ENCODE results near the gene LENEP. TPM values are rescaled to one million over a fixed set of nuclear protein-coding genes. Genes with fewer than 3 reads are reported as not detected.

The LENEP gene
- total RNA-seq, 1 experiment from 2014 or later: 0.42 TPM

DNA sequence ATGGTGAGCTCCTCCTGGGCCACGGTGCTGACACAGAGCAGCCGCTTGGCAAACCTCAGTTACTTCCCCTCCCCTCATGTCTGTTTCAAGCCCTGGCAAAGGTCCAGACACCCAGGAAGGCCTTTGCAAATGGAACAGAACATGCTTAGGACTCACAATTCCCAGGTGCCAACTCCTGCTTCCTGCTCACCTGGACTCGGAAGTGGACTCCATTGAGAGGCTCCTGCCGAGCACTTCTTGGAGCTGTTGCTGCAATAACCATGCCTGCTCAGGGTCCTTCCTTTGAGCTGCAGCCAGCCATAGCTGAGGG lies 29.5 kb downstream of the LENEP start (continued):
- TF ChIP-seq, protein P1, sequence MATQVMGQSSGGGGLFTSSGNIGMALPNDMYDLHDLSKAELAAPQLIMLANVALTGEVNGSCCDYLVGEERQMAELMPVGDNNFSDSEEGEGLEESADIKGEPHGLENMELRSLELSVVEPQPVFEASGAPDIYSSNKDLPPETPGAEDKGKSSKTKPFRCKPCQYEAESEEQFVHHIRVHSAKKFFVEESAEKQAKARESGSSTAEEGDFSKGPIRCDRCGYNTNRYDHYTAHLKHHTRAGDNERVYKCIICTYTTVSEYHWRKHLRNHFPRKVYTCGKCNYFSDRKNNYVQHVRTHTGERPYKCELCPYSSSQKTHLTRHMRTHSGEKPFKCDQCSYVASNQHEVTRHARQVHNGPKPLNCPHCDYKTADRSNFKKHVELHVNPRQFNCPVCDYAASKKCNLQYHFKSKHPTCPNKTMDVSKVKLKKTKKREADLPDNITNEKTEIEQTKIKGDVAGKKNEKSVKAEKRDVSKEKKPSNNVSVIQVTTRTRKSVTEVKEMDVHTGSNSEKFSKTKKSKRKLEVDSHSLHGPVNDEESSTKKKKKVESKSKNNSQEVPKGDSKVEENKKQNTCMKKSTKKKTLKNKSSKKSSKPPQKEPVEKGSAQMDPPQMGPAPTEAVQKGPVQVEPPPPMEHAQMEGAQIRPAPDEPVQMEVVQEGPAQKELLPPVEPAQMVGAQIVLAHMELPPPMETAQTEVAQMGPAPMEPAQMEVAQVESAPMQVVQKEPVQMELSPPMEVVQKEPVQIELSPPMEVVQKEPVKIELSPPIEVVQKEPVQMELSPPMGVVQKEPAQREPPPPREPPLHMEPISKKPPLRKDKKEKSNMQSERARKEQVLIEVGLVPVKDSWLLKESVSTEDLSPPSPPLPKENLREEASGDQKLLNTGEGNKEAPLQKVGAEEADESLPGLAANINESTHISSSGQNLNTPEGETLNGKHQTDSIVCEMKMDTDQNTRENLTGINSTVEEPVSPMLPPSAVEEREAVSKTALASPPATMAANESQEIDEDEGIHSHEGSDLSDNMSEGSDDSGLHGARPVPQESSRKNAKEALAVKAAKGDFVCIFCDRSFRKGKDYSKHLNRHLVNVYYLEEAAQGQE (IDR thresholded peaks at IDR 0.05; ENCODE audit: low read depth): no peak
- TF ChIP-seq TCF7L2 (IDR thresholded peaks at IDR 0.05; ENCODE audit: borderline replicate concordance, extremely low read depth, insufficient read depth, insufficient read length) (no peak), FOSL1 (IDR thresholded peaks at IDR 0.05; ENCODE audit: low read depth) (no peak), RAD21 (IDR thresholded peaks at IDR 0.05; ENCODE audit: low read depth) (no peak)
- TF ChIP-seq, protein P2, sequence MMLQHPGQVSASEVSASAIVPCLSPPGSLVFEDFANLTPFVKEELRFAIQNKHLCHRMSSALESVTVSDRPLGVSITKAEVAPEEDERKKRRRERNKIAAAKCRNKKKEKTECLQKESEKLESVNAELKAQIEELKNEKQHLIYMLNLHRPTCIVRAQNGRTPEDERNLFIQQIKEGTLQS (IDR thresholded peaks at IDR 0.05): no peak
- TF ChIP-seq, protein P3, sequence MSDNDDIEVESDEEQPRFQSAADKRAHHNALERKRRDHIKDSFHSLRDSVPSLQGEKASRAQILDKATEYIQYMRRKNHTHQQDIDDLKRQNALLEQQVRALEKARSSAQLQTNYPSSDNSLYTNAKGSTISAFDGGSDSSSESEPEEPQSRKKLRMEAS (IDR thresholded peaks at IDR 0.05): no peak

DNA sequence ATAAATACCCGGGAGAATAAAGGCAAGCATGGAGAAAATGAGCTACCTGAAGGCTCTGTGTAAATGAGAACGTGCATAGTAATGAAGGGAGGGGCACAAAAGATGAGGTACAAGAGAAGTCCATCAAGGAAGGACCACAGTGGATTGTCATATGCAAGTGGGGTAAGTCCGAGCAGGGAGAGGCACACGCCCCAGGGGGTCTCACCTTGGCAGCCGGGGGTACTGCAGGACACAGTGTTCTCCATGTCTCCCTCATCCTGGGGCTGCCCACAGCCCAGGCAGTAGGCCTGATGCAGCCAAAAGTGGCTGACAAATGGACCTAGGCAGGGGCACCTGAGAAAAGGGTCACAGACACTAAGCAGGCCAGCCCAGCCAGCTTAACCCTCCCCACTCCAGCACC lies 30.2 kb downstream of the LENEP start:
- Histone ChIP-seq H3K4me1 (ENCODE audit: control insufficient read depth in 1 of 2, insufficient read depth in 2 of 2, low read length in 2 of 2) (peaks cover 28 to 60% of the 10 kb centered on the region in 2 experiments), H3K4me3 (replicated peaks in 1 of 2; ENCODE audit: low read depth in 1 of 2, low read length in 2 of 2) (no peak overlapping the region), H3K9ac (ENCODE audit: low read length) (no peak overlapping the region), H3K27ac (ENCODE audit: low read depth, low read length) (no peak overlapping the region), H3K79me2 (ENCODE audit: insufficient read depth, low read length) (no peaks in the 10 kb centered on the region), H4K20me1 (ENCODE audit: insufficient read depth) (no peaks in the 10 kb centered on the region), H3K9me3 (ENCODE audit: control insufficient read depth in 1 of 2, insufficient read depth in 1 of 2, low read depth in 1 of 2, low read length in 2 of 2) (no peaks in the 10 kb centered on the region), H3K9me2 (ENCODE audit: insufficient read depth) (no peaks in the 10 kb centered on the region), H3K4me2 (ENCODE audit: low read length) (no peak overlapping the region), H2AFZ (ENCODE audit: low read depth, low read length, poor library complexity, severe bottlenecking) (no peak overlapping the region), H3K36me3 (ENCODE audit: control insufficient read depth in 1 of 2, insufficient read depth in 2 of 2, low read length in 2 of 2) (no peaks in the 10 kb centered on the region), H3K27me3 (ENCODE audit: insufficient read depth, low read length) (no peaks in the 10 kb centered on the region)
- ChIA-PET POLR2A (no interaction called here), CTCF (interaction anchor here (1.1 to 1.7 kb wide), 2 partner anchors 21 to 27 kb away, joined by 3 to 7 read pairs; partner anchors contain the start of gene ADAM15), RAD21 (ENCODE audit: low non-redundant PET in 1 of 2, low total read pairs in 2 of 2, uncharacterized antibody in 2 of 2, unreplicated experiment in 2 of 2) (no interaction called here)
- DNase-seq (ENCODE audit: low read depth, low spot score) (no peak), ATAC-seq (no peak)
- intact Hi-C loops (cut with micrococcal nuclease): no loop called here
- no TSS peak for BruUV-seq (replicated peaks)
- TF ChIP-seq TCF7L2 (IDR thresholded peaks at IDR 0.05; ENCODE audit: borderline replicate concordance, extremely low read depth, insufficient read depth, insufficient read length) (no peak), EZH2 (IDR thresholded peaks at IDR 0.05) (no peak), SIN3A (IDR thresholded peaks at IDR 0.05; ENCODE audit: low read depth) (no peak), JUND (IDR thresholded peaks at IDR 0.05) (no peak), ZFX (IDR thresholded peaks at IDR 0.05) (no peak), POLR2A (IDR thresholded peaks at IDR 0.05; ENCODE audit: borderline replicate concordance, extremely low read depth, insufficient read depth, insufficient read length) (no peak), EZH2phosphoT487 (IDR thresholded peaks at IDR 0.05; ENCODE audit: borderline replicate concordance) (no peak), ELF1 (IDR thresholded peaks at IDR 0.05; ENCODE audit: borderline replicate concordance, low read depth) (no peak), RAD21 (IDR thresholded peaks at IDR 0.05; ENCODE audit: low read depth) (no peak), POLR2AphosphoS5 (IDR thresholded peaks at IDR 0.05; ENCODE audit: low read depth, low read length) (no peak), SP1 (IDR thresholded peaks at IDR 0.05; ENCODE audit: low read depth) (no peak), FOSL1 (IDR thresholded peaks at IDR 0.05; ENCODE audit: low read depth) (no peak)
- TF ChIP-seq, protein P2 (IDR thresholded peaks at IDR 0.05): no peak
- TF ChIP-seq, protein P4, sequence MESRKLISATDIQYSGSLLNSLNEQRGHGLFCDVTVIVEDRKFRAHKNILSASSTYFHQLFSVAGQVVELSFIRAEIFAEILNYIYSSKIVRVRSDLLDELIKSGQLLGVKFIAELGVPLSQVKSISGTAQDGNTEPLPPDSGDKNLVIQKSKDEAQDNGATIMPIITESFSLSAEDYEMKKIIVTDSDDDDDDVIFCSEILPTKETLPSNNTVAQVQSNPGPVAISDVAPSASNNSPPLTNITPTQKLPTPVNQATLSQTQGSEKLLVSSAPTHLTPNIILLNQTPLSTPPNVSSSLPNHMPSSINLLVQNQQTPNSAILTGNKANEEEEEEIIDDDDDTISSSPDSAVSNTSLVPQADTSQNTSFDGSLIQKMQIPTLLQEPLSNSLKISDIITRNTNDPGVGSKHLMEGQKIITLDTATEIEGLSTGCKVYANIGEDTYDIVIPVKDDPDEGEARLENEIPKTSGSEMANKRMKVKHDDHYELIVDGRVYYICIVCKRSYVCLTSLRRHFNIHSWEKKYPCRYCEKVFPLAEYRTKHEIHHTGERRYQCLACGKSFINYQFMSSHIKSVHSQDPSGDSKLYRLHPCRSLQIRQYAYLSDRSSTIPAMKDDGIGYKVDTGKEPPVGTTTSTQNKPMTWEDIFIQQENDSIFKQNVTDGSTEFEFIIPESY (IDR thresholded peaks at IDR 0.05; ENCODE audit: extremely low read depth, insufficient replicate concordance, low read length): no peak
- TF ChIP-seq, protein P5, sequence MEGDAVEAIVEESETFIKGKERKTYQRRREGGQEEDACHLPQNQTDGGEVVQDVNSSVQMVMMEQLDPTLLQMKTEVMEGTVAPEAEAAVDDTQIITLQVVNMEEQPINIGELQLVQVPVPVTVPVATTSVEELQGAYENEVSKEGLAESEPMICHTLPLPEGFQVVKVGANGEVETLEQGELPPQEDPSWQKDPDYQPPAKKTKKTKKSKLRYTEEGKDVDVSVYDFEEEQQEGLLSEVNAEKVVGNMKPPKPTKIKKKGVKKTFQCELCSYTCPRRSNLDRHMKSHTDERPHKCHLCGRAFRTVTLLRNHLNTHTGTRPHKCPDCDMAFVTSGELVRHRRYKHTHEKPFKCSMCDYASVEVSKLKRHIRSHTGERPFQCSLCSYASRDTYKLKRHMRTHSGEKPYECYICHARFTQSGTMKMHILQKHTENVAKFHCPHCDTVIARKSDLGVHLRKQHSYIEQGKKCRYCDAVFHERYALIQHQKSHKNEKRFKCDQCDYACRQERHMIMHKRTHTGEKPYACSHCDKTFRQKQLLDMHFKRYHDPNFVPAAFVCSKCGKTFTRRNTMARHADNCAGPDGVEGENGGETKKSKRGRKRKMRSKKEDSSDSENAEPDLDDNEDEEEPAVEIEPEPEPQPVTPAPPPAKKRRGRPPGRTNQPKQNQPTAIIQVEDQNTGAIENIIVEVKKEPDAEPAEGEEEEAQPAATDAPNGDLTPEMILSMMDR (IDR thresholded peaks at IDR 0.05 in 2 of 3, conservative IDR thresholded peaks at IDR 0.05 in 1 of 3; ENCODE audit: borderline replicate concordance in 1 of 3, insufficient read depth in 1 of 3, low read depth in 2 of 3, low read length in 2 of 3): no peak
- TF ChIP-seq, protein P3 (IDR thresholded peaks at IDR 0.05): no peak

All from HCT116 (cell line).